H9 (cell line): ENCODE results near the gene DCUN1D4. TPM values are rescaled to one million over a fixed set of nuclear protein-coding genes. Genes with fewer than 3 reads are reported as not detected.

ENCODE experiments used
- DNase-seq: peaks from one replicate; pipeline ENCODE4 v3.0.0-alpha.2; 2017
- H2AFZ ChIP-seq: one replicate; pipeline ENCODE4 v1.6.1; 2013; ENCODE audit warnings: mild to moderate bottlenecking, low read length, control low read depth, moderate library complexity
- H2AK5ac ChIP-seq: 2 replicates; pipeline ENCODE4 v1.6.1; 2013; ENCODE audit warnings: low read length, control low read depth, mixed read lengths; ENCODE audit not compliant: insufficient read length
- H2BK120ac ChIP-seq: one replicate; pipeline ENCODE4 v1.6.1; 2013; ENCODE audit warnings: low read depth, mild to moderate bottlenecking, low read length, control low read depth, inconsistent platforms; ENCODE audit not compliant: poor library complexity, severe bottlenecking
- H2BK12ac ChIP-seq: 2 replicates; pipeline ENCODE4 v1.6.1; 2013; ENCODE audit warnings: low read length, control low read depth, mixed read lengths, low read depth; ENCODE audit not compliant: insufficient read length
- H2BK15ac ChIP-seq: 2 replicates; pipeline ENCODE4 v1.6.1; 2013; ENCODE audit warnings: low read depth, low read length, control low read depth
- H2BK20ac ChIP-seq: one replicate; pipeline ENCODE4 v1.6.1; 2013; ENCODE audit warnings: low read depth, mild to moderate bottlenecking, low read length, control low read depth, inconsistent platforms; ENCODE audit not compliant: poor library complexity, severe bottlenecking
- H2BK5ac ChIP-seq: 2 replicates; pipeline ENCODE4 v1.6.1; 2013; ENCODE audit warnings: low read length, control low read depth, mixed read lengths; ENCODE audit not compliant: insufficient read length
- H3K14ac ChIP-seq: 2 replicates; pipeline ENCODE4 v1.6.1; 2013; ENCODE audit warnings: low read length, control low read depth; ENCODE audit not compliant: insufficient read depth
- H3K18ac ChIP-seq: 2 replicates; pipeline ENCODE4 v1.6.1; 2013; ENCODE audit warnings: low read depth, mild to moderate bottlenecking, mixed read lengths, low read length, control low read depth; ENCODE audit not compliant: insufficient read length
- H3K23ac ChIP-seq: 2 replicates; pipeline ENCODE4 v1.6.1; 2013; ENCODE audit warnings: low read length, control low read depth, mixed read lengths, low read depth; ENCODE audit not compliant: insufficient read length
- H3K23me2 ChIP-seq: 2 replicates; pipeline ENCODE4 v1.6.1; 2013; ENCODE audit warnings: low read depth, mild to moderate bottlenecking, mixed read lengths, low read length, control low read depth; ENCODE audit not compliant: insufficient read length, poor library complexity, severe bottlenecking
- H3K27ac ChIP-seq: 2 replicates; pipeline ENCODE4 v1.5.1; 2013; ENCODE audit warnings: low read length, control low read depth, mixed read lengths, low read depth; ENCODE audit not compliant: insufficient read length
- H3K27me3 ChIP-seq: 2 replicates; pipeline ENCODE4 v1.6.1; 2013; ENCODE audit warnings: low read length, control low read depth, inconsistent platforms; ENCODE audit not compliant: insufficient read depth
- H3K4ac ChIP-seq: 2 replicates; pipeline ENCODE4 v1.6.1; 2013; ENCODE audit warnings: low read depth, mild to moderate bottlenecking, control low read depth, inconsistent platforms, low read length, moderate library complexity
- H3K4me1 ChIP-seq: 2 replicates; pipeline ENCODE4 v1.6.1; 2013; ENCODE audit warnings: low read length, control low read depth, inconsistent platforms; ENCODE audit not compliant: insufficient read depth
- H3K4me2 ChIP-seq: 2 replicates; pipeline ENCODE4 v1.6.1; 2013; ENCODE audit warnings: low read length, control low read depth, mixed read lengths; ENCODE audit not compliant: insufficient read length, insufficient read depth
- H3K56ac ChIP-seq: 2 replicates; pipeline ENCODE4 v1.6.1; 2013; ENCODE audit warnings: low read depth, mild to moderate bottlenecking, mixed read lengths, low read length, control low read depth; ENCODE audit not compliant: insufficient read length
- H3K79me1 ChIP-seq: 2 replicates; pipeline ENCODE4 v1.6.1; 2013; ENCODE audit warnings: low read depth, mild to moderate bottlenecking, moderate library complexity, low read length, control low read depth, inconsistent platforms; ENCODE audit not compliant: insufficient read depth, poor library complexity, severe bottlenecking
- H3K79me2 ChIP-seq: 2 replicates; pipeline ENCODE4 v1.6.1; 2013; ENCODE audit warnings: low read length, control low read depth, inconsistent platforms; ENCODE audit not compliant: insufficient read depth
- H3K9ac ChIP-seq: 2 replicates; pipeline ENCODE4 v1.6.1; 2013; ENCODE audit warnings: low read length, control low read depth, mixed read lengths; ENCODE audit not compliant: insufficient read length; ENCODE audit errors: extremely low read depth
- H3K9me3 ChIP-seq: one replicate; pipeline ENCODE4 v1.6.1; 2013; ENCODE audit warnings: low read depth, low read length, inconsistent platforms; ENCODE audit not compliant: control insufficient read depth
- H3T11ph ChIP-seq: one replicate; pipeline ENCODE4 v1.6.1; 2013; ENCODE audit warnings: mild to moderate bottlenecking, low read length, control low read depth, inconsistent platforms
- H4K20me1 ChIP-seq: one replicate; pipeline ENCODE4 v1.6.1; 2013; ENCODE audit not compliant: control insufficient read depth, insufficient read length, insufficient read depth
- H4K5ac ChIP-seq: 2 replicates; pipeline ENCODE4 v1.6.1; 2013; ENCODE audit warnings: low read depth, mild to moderate bottlenecking, mixed read lengths, low read length, control low read depth; ENCODE audit not compliant: insufficient read length
- H4K8ac ChIP-seq: replicated peaks from 2 replicates; pipeline ENCODE4 v1.6.1; 2013; ENCODE audit warnings: low read length, control low read depth, mixed read lengths, low read depth; ENCODE audit not compliant: insufficient read length
- H4K91ac ChIP-seq: 2 replicates; pipeline ENCODE4 v1.6.1; 2013; ENCODE audit warnings: low read depth, mild to moderate bottlenecking, moderate library complexity, mixed read lengths, low read length, control low read depth; ENCODE audit not compliant: insufficient read length
- H3K27ac Mint-ChIP-seq, 3 experiments: 2 replicates in 2 of 3; 3 replicates in 1 of 3; pipeline ENCODE4 v1.8.0; 2020 to 2021; ENCODE audit warnings: mixed read lengths in 3 of 3, mild to moderate bottlenecking in 1 of 3, moderate library complexity in 1 of 3
- H3K27me3 Mint-ChIP-seq: 2 replicates; pipeline ENCODE4 v1.8.0; 2021; ENCODE audit warnings: low read depth, mild to moderate bottlenecking, moderate library complexity, mixed read lengths
- H3K36me3 Mint-ChIP-seq, 3 experiments: 2 replicates in 2 of 3; 3 replicates in 1 of 3; pipeline ENCODE4 v1.8.0; 2020 to 2021; ENCODE audit warnings: low read depth in 3 of 3, mixed read lengths in 3 of 3; ENCODE audit not compliant: insufficient read depth in 1 of 3
- H3K4me1 Mint-ChIP-seq, 2 experiments: 2 replicates each; pipeline ENCODE4 v1.8.0; 2020; ENCODE audit warnings: mixed read lengths in 2 of 2
- H3K4me3 Mint-ChIP-seq, 2 experiments: 2 replicates in 1 of 2; 3 replicates in 1 of 2; pipeline ENCODE4 v1.8.0; 2020 to 2021; ENCODE audit warnings: mild to moderate bottlenecking in 2 of 2, mixed read lengths in 2 of 2, moderate library complexity in 1 of 2
- H3K9me3 Mint-ChIP-seq, 2 experiments: 2 replicates in 1 of 2; 3 replicates in 1 of 2; pipeline ENCODE4 v1.8.0; 2020; ENCODE audit warnings: mild to moderate bottlenecking in 2 of 2, mixed read lengths in 2 of 2, moderate library complexity in 1 of 2
- WGBS: extraction: QIAGEN DNeasy Blood & Tissue Kit; methylation state at CpG from one replicate; pipeline ENCODE4 v1.1.7; 2013; ENCODE audit warnings: missing lambda C conversion rate, low lambda C conversion rate, mixed read lengths; ENCODE audit not compliant: insufficient read length; ENCODE audit errors: extremely low coverage; 5-methylcytosine and 5-hydroxymethylcytosine counted together
- total RNA-seq: library from RNA; stranded (reverse); gene quantifications from 2 replicates; pipeline ENCODE4 v1.2.1, GENCODE V29; 2021
- TF ChIP-seq, protein P1 (sequence below): fragments of 200-600 bp; sonication (generic); conservative IDR thresholded peaks from 3 replicates; pipeline ENCODE4 v1.8.0; 2021; ENCODE audit warnings: antibody characterized with exemption, mild to moderate bottlenecking

The DCUN1D4 gene
- total RNA-seq, 1 experiment from 2014 or later = 46.7 TPM

DNA sequence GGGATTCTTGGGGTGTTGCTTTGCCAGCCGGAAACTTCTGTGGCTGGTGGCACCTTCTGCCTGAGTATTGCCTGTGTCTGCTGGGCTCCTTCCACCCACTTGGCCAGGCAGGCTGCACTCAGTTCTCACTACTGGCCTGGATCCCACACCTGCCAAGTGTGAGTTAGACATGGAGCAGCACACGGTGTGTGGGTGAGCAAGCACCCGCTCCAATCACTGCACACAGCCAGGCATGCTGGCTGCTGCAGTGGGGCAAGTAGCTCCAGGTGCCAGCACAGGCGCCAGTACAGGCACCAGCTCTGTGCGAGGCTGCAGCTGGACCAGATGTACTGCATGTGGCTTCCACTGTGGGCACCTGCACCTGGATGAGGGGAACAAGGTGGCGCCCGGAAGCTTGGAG, 23.9 kb downstream of the DCUN1D4 start:
- H2BK12ac ChIP-seq = no peak overlapping the region
- H4K5ac ChIP-seq = no peak overlapping the region
- H2BK5ac ChIP-seq = no peak overlapping the region
- no peaks in the 10 kb centered on the region for H3K9me3 ChIP-seq
- peaks cover 4% of the 10 kb centered on the region; the same call in 1 of the 2 replicates for H3K4me1 ChIP-seq
- H3K4me2 ChIP-seq = no peak overlapping the region
- no peak overlapping the region for H4K8ac ChIP-seq
- no peak overlapping the region for H2BK15ac ChIP-seq
- H3K27ac ChIP-seq = no peak overlapping the region
- H2AFZ ChIP-seq = no peak overlapping the region
- H3K14ac ChIP-seq = no peak overlapping the region; the same call in 1 of the 2 replicates
- Mint-ChIP-seq H3K27me3 (no peaks in the 10 kb centered on the region), H3K27ac (no peak overlapping the region), H3K36me3 (peaks cover 27 to 56% (median 45%) of the 10 kb centered on the region in 3 experiments; a peak in 6 of 7 replicates), H3K9me3 (no peaks in the 10 kb centered on the region; a peak in 1 of 5 replicates), H3K4me1 (peaks cover 5% of the 10 kb centered on the region in 2 experiments), H3K4me3 (no peak overlapping the region)
- H3K79me2 ChIP-seq = peaks cover 2% of the 10 kb centered on the region; the same call in 1 of the 2 replicates
- no peak overlapping the region for H3K56ac ChIP-seq
- no peak overlapping the region for H2BK120ac ChIP-seq
- no peak overlapping the region for H3T11ph ChIP-seq
- H3K18ac ChIP-seq = no peak overlapping the region
- H3K79me1 ChIP-seq = no peaks in the 10 kb centered on the region
- H4K20me1 ChIP-seq = no peaks in the 10 kb centered on the region
- H3K4ac ChIP-seq = no peak overlapping the region
- no peak overlapping the region for H2AK5ac ChIP-seq
- no CpG with 5 or more reads among the region's 7 CpGs for WGBS
- no peak for DNase-seq
- H3K27me3 ChIP-seq = no peaks in the 10 kb centered on the region
- H3K23me2 ChIP-seq = no peaks in the 10 kb centered on the region
- TF ChIP-seq, protein P1, sequence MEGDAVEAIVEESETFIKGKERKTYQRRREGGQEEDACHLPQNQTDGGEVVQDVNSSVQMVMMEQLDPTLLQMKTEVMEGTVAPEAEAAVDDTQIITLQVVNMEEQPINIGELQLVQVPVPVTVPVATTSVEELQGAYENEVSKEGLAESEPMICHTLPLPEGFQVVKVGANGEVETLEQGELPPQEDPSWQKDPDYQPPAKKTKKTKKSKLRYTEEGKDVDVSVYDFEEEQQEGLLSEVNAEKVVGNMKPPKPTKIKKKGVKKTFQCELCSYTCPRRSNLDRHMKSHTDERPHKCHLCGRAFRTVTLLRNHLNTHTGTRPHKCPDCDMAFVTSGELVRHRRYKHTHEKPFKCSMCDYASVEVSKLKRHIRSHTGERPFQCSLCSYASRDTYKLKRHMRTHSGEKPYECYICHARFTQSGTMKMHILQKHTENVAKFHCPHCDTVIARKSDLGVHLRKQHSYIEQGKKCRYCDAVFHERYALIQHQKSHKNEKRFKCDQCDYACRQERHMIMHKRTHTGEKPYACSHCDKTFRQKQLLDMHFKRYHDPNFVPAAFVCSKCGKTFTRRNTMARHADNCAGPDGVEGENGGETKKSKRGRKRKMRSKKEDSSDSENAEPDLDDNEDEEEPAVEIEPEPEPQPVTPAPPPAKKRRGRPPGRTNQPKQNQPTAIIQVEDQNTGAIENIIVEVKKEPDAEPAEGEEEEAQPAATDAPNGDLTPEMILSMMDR = no peak
- no peak overlapping the region for H2BK20ac ChIP-seq
- H4K91ac ChIP-seq = no peak overlapping the region
- no peak overlapping the region for H3K23ac ChIP-seq
- H3K9ac ChIP-seq = no peak overlapping the region
